RKO (cell line): ENCODE results near the gene PSTPIP2.
"Not testable (repeated sequence)": the region's sequence is repeated elsewhere in the genome, so short reads cannot be mapped to it uniquely, and the experiment has no call there.

Source experiments
- DNase-seq: peaks from one replicate; pipeline ENCODE4 v3.0.0-alpha.2; 2016; ENCODE audit warnings: low spot score

The PSTPIP2 gene

GRCh38 chr18:46071653-46072375 is at the start of gene PSTPIP2:
PSTPIP2 (minus strand) TSS chr18:46072260; CDS start chr18:46072188, 72 bp downstream.
- DNase-seq, result no peak

DNA sequence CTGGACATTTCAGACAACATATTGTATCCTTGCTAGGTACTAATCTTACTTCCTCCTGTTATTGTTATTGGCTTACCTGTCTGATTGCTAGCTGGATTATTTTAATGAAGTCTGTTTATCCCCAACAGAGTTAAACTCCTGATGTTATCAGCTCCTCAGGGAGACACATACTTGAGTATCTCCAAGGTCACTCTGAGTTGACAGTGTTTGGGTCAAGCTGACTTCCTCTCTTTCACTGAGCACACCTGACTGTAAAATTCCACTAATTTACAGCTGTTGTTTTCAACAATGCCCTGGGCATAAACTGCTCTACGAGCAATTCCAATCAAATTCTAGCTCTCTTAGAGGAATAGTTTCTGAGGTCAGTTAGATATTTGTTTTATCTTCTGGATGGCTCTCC is 41.7 kb upstream of the PSTPIP2 start:
- no peak for DNase-seq

GRCh38 chr18:46110406-46110805 is 38.3 kb upstream of the PSTPIP2 start:
- DNase-seq, result no peak

DNA sequence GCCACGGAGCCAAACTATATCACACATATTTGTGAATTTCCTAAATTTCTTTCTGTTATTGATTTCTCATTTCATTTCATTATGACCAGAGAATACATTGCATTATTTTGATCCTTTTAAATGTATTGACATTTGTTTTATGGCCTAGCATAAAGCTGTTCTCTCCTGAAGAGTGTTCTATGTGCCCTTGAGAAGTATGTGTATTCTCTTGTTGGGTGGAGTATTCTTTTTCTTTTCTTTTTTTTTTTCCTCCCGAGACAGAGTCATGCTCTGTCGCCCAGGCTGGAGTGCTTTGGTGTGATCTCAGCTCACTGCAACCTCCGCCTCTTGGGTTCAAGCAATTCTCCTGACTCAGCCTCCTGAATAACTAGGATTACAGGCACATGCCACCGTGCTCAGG is 37.3 kb upstream of the PSTPIP2 start:
- DNase-seq, result no peak

GRCh38 chr18:46104128-46104911 is 32.3 kb upstream of the PSTPIP2 start, which contains the start of gene HAUS1:
HAUS1 (plus strand) TSS chr18:46104385; CDS start chr18:46104412, 27 bp downstream.
- DNase-seq, result peak; percentile 91

- no peak for DNase-seq
Measured at GRCh38 chr18:46099463-46099862, 27.4 kb upstream of the PSTPIP2 start.

DNA sequence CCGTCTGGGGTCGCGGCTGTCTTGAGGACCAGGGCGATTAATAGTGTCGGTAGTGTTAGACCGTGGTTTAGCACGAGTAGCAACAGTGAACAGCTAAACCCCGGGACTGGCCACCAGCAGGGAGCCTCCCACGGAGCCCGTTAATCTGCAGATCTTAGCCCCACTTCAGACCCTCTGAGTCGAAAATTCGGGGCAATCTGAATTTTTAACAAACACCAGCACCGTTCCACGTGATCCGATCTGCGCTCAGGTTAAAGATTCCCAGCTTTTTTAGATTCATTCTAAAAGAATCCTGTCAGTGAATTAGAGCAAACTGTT is 26.5 kb upstream of the PSTPIP2 start:
- DNase-seq, result no peak

GRCh38 chr18:46097801-46098615 is 25.9 kb upstream of the PSTPIP2 start, which contains the start of gene ATP5F1A:
ATP5F1A (minus strand) TSS chr18:46098296; CDS start chr18:46098231, 65 bp downstream.
- DNase-seq, result peak; percentile 90

DNA sequence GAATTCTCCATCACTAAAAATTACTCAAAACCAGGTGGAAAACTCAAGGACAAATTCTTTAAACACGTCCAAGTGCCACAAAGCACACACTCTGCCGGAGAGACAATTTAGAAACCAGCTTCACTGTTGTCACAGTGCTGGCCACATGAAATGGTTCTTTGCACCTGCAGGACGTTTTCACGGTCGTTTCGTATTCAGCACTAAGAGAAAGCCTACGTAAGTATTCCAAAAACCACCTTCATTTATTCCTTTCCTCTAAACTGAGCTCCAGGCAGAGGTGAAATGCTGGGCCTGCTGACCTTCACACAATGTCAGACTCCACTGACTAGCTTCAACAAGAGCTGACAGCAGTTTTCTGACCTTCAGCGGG is 25.4 kb upstream of the PSTPIP2 start:
- peak; percentile 19 for DNase-seq

DNA sequence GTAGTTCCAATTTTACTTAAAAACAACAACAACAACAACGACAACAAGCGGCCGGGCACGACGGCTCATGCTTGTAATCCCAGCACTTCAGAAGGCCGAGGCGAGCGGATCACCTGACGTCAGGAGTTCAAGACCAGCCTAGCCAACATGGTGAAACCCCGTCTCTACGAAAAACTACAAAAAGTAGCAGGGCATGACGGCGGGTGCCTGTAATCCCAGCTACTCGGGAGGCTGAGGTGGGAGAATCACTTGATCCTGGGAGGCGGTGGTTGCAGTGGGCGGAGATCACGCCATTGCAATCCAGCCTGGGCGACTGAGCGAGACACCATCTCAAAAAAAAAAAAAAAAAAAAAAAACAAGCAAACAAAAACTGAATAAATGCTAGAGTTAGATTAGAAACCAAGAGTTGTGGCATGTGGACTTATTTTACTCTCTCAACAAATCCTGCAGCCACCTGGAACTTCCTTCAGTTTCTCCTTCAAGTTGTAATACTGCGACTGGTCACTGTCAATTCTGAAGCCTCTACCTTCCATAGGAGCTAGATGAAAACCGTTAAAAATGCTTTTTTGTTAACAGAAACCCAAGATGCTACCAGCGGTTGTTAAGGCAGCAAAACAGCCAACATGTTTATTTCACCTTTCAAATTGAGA is 24.7 kb upstream of the PSTPIP2 start:
- peak; percentile 37 for DNase-seq

GRCh38 chr18:46095532-46095931 is 23.5 kb upstream of the PSTPIP2 start:
- no peak for DNase-seq

GRCh38 chr18:46088501-46088900 is 16.4 kb upstream of the PSTPIP2 start:
- not testable (repeated sequence) for DNase-seq

DNA sequence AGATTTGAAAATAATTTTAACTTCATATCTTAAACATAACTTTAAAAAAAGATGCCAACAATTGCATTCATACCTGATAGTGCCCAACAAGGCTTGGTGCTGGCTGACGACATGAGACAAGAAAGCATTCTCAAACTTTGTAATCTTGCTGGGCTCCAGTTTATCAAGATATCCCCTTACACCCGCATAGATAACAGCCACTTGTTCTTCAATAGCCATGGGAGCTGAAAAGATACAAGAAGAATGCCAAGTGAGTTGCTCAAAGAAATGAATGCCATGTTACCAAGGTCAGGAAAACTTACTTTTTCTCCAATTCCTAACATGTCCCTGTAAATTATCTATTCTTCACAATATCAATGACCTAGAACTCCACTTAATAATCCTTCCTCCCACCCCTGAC is 12.4 kb upstream of the PSTPIP2 start:
- no peak for DNase-seq

- no peak for DNase-seq
Measured at GRCh38 chr18:46080156-46080555, 8.1 kb upstream of the PSTPIP2 start.

- no peak for DNase-seq
Measured at GRCh38 chr18:46079336-46079735, 7.3 kb upstream of the PSTPIP2 start.

DNA sequence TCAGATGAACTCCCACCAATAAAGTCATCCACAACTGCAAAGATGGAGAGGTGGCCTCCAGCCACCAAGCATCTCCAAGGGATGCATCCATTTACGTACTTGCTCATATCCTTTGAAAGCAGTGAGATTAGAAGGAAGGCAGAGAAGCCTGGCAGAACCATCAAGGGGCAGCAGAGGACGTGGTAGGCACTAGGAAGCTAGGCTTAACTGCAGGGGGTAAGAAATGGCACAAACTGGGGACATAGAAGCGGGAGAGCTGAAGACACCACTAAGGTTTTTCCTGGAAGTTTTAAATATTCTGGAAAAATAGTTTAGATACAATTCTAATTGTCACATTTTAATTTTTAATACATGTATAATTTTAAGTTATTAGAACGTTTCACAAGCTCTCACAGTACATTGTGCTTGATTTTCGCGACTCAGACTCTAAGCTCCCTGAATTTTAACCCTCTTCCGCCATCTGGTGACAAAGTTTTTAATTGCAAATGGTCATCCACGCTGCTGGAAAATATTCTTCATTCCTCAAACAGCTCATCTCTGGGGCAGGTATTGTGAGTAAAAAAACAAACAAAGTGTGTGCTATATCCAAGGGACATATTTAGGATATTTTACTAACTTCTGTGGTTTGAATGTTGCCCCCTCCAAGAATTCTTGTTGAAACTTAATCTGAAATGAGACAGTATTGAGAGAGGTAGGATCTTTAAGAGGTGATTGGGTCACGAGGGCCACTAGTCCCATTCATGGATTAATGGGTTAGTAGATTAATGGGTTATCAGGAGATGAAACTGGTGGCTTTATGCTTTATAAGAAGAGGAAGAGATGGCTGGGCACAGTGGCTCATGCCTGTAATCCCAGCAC is 1.6 kb upstream of the PSTPIP2 start:
- peak; percentile 71 for DNase-seq

DNA sequence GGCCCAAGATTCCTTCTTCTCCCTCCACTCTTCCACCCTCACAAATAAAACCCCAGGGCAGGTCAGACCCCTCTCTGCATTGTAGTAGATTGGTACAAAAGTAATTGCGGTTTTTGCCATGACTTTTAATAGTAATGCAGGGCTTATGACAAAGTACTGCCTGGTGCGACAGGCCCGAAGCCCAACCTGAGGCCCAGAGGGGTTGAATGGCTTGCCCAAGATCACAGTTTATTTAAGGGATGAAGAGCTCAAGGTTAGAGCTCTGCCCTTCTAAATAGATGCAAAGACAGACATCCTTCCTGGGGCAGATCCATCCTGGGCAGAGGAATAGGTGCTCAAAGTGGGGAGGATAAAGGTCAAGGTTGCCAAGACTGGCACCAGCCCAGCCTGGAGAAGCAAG is 899 bp upstream of the PSTPIP2 start:
- DNase-seq, result no peak

DNA sequence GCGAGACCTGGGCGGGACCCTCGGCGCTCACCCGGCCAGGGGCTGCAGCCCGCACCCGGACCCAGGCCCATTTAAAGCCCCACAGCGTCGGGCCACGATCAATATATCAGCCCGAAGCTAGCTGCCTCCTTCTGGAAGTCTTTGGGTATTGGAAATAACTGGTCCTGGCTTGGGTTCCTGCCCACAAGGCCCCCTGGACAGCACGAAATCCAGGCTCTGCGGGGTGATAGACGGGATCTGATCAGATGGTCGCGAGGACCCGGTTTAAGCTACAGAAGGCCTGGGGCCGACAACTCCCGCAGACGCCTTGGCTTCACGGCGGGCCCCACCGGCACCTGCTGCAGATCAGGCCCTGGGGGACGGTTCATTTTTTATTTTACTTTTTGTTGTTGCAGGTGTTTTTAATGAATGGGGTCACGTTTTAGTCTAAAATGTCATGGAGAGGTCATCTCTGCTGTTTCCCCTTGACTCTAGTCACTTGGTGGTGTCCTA is 362 bp upstream of the PSTPIP2 start:
- no peak for DNase-seq

DNA sequence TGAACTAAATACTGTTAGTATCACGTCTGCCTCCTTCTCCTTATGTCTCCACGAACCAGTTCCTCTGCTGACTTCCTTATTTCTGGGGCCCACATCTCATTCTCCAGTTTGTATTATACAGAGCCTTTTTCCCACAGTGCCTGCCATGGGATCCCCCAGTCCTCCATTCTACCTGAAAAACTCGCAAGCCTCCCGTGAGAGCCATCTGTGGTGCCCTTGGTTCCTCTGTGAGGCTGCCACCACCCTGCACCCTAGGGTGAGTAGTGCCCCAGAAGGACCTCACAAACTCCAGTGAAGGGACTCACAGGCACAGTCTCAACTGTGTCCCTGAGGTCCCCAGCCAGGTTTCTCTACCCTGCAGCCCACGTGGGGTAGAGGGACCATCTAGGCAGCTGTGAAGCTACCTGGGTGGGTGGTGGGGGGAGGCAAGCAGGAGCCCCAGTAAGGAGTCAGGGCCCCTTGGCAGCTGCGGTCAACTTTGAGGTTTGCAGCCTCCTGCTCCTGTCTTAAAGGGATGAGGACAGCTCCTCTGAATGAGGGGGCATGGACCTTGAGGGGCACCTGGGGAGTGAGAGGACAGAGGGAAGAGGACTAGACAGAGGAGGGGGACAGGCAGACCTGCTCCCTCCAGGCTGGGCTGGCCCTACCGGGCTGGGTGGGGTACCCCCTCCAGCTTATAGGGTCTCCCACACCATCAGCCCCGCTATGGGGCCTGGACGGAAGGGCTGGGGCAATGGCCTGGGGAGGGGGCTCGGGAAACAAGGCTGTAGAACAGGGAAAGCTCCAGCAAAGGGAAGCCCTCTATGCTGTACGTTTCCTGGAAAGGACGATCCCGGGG is 1.0 kb downstream of the PSTPIP2 start:
- DNase-seq, result no peak

DNA sequence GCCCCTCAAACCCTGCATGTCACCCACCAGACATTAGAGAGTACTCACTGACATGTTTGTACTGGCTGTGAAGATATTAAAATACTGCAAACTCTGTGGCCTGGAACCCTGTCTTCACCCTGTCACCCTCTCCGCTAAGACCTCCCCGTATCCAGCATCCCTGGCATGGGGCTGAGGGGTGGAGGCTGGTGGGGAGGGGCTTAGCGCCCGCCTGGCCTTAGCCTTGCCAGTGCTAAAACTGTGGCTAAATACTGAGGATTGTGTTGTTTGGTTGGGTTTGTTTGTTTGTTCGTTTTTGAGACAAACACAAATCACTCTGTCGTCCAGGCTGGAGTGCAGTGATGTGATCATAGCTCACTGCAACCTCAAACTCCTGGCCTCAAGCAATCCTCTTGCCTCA is 1.8 kb downstream of the PSTPIP2 start:
- no peak for DNase-seq
